NCI-H2227 (cell line): ENCODE results near the gene ABHD5.

Experiments used
- DNase-seq: peaks from one replicate; lab custom pipeline; 2025; ENCODE audit not compliant: unreplicated experiment; lab: John Stamatoyannopoulos, UW

Gene ABHD5

DNA sequence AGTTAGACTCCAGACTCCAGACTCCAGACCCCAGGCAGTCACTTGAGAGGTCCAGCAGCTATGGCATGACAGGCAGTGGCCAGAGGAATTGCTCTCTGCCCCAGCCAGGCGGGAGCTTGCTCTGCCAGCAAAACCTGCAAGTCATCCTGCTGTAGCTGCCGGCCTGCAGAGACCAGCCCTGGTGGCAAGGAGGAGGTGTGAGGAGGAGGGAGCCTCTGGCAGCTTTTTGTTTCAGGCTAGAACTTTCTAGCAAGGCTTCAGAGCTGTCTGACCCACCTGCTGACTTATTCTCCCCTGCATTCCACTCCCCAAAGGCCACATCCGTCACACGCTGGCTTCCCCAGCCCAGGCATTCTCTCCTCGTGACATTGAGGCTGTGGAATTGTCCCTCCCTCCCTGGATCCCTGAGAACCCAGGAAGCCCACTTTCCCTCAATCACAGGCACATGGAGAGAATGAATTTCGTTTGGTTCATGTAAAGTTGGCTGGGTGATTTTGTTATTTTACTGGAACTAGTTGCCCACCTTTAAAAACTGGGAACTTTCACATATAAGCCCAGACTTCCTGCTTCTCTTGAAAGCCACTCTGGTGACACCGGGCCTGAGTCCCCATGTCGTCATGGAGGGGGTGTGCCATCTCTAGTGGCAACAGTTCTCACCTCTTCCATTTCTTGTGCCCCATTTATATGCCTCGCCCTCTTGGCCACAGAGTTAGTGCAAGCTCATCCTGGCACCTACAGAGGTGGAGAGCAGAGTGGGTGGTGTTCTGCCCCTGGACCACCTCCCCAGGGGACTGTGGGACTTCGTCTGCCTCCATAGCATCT, 82.7 kb downstream of the ABHD5 start:
- no peak for DNase-seq

DNA sequence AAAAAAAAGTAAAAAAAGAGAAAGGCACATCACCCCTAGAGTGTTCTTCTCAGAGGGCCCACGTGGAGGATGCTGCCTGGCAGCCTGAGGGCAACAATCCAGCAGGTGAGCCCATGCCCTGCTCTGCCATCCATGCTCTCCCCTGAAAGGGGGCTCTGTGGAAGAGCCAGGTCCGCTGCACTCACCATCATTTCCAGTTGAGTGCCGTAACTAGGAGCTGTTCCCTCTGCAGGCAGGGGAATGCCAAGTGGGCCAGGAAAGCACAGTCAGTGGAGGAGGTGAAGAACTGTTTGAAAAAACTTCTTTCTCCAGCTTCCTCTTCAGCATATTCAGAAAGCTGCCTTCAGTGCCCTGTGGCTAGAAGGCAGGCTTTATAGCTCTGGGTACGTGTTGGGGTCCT, 84.1 kb downstream of the ABHD5 start:
- no peak for DNase-seq

DNA sequence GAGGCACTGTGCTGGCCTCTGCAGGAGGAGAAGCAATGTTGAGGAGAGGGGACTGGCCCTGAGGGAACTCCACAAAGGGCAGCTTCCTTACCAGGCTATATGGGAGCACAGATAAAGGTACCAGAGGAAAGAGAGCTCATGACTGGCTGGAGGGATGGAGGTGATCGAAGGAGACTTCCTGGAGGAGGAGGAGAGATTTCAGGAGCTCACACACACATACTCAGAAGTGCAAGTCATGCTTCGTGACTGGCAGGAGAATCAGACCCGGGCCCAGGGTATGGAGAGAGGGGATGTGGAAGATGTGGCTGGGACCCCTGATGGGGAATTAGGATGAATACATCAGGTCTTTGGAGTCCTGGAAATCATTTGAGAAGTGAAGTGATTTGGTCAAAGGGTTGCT, 85.4 kb downstream of the ABHD5 start:
- DNase-seq, result no peak

DNA sequence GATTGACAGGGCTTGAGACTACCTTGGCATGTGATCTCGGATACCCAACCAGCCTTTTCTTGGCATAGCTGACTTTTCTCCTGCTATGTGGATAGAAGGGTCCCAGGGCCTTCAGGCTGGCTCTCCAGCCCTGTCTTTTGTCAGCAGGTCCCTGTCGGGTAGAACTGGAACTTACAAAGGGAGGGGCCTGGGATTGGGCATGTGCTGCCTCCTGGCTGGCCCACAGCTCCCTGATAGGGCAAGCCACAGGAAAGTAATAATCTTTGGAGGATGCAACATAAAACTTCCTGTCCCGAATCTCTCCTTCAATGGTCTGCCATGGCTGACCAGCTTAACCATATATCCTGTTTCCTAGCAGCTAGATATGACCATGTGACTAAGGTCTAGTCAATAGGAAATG, 89.1 kb downstream of the ABHD5 start:
- no peak for DNase-seq

DNA sequence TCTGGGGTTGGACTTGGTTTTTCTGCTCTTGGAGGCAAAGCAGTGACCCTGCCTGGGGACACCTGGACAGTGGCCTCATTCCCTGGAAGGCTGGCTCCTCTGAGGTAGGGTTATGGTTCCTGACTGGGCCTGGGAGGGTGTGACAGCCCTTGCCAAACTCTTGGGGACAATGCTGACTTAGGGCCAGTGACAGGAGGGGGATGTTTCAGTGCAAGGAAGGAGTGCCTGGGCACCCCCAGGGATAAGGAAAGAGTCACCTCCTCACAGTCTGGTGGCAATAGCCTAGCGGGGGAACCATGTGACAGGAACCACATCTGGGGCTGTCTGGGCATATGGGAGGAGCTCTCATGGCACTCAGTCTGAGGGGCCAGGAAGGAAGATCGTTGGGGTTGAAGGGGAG, 91.8 kb downstream of the ABHD5 start:
- DNase-seq, result no peak
